Measurements from ENCODE around the gene ECHDC3. TPM values are rescaled to one million over a fixed set of nuclear protein-coding genes. Genes with fewer than 3 reads are reported as not detected.
"Not testable (repeated sequence)": the region's sequence is repeated elsewhere in the genome, so short reads cannot be mapped to it uniquely, and the experiment has no call there.

The ECHDC3 gene
- total RNA-seq, 2 donors from 2014 or later, result 4.2 to 4.3 TPM

- peaks cover 2% of the 10 kb centered on the region in 2 donors for H3K36me3 Mint-ChIP-seq (ENCODE audit: insufficient read depth in 2 of 2)
- H3K9me3 Mint-ChIP-seq, result peaks cover 0 to 1% of the 10 kb centered on the region in 2 donors
- no peak for ATAC-seq (replicated peaks in 1 of 2)
Observed at GRCh38 chr10:11707624-11708350, 34.4 kb upstream of the ECHDC3 start.

DNA sequence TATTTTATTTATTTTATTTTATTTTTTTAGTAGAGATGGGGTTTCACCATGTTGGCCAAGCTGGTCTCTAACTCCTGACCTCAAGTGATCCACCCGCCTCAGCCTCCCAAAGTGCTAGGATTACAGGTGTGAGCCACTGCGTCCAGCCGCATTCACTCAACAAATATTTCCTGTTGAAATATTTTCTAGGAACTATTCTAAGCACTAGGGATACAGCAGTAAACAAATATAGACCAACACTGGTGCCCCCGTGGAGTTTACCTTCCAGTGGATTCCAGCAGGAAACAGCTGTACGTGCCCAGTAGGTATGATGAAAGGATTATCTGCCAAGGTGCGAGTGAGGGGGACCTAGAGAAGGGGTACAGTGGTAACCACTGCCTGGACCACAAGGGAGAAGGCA lies 33.4 kb upstream of the ECHDC3 start:
- H3K27ac Mint-ChIP-seq; H3K9me3 Mint-ChIP-seq; H3K4me3 Mint-ChIP-seq; DNase-seq; H3K36me3 Mint-ChIP-seq (ENCODE audit: insufficient read depth in 2 of 2); ATAC-seq (replicated peaks in 1 of 2): not testable (repeated sequence)
- H3K27me3 Mint-ChIP-seq (ENCODE audit: low read depth), result peaks cover 78% of the 10 kb centered on the region
- peaks cover 34% of the 10 kb centered on the region for H3K4me1 Mint-ChIP-seq (ENCODE audit: low read depth)

More at GRCh38 chr10:11707624-11708350, 34.4 kb upstream of the ECHDC3 start:
- Mint-ChIP-seq H3K4me1 (ENCODE audit: low read depth) (peaks cover 30% of the 10 kb centered on the region), H3K27ac (no peak overlapping the region), H3K4me3 (no peak overlapping the region), H3K27me3 (ENCODE audit: low read depth) (peaks cover 72% of the 10 kb centered on the region)
- DNase-seq, result no peak

DNA sequence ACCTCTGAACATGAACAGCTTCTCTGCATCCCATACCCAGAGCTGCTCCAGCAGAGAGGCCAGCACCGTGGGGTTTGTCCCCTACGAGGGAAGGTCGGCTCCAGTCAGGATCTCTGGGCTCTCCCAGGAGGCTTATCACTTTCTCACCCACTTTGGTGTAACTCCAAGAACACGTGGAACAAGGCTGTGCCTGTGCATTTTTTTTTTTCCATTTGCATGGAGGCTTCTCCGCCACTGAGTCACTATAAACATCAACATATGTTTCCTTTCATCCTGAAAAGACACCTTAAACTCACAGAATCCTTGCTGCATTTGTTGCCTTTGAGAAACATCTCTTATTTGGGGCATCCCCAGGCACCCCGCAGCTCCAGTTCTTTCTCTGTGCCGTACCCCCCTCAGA lies 29.4 kb upstream of the ECHDC3 start:
- Mint-ChIP-seq H3K4me1 (ENCODE audit: low read depth) (peaks cover 43% of the 10 kb centered on the region), H3K27ac (no peak overlapping the region), H3K27me3 (ENCODE audit: low read depth) (peaks cover 79% of the 10 kb centered on the region)

GRCh38 chr10:11713186-11713743 lies 28.9 kb upstream of the ECHDC3 start:
- peaks cover 76% of the 10 kb centered on the region for H3K27me3 Mint-ChIP-seq (ENCODE audit: low read depth)
- H3K27ac Mint-ChIP-seq, result no peak overlapping the region

More for the DNA sequence above, 29.4 kb upstream of the ECHDC3 start:
- ATAC-seq (replicated peaks in 1 of 2), result no peak
- DNase-seq, result no peak
- Mint-ChIP-seq H3K9me3 (no peaks in the 10 kb centered on the region), H3K36me3 (ENCODE audit: insufficient read depth in 2 of 2) (no peaks in the 10 kb centered on the region), H3K4me3 (no peak overlapping the region)

DNA sequence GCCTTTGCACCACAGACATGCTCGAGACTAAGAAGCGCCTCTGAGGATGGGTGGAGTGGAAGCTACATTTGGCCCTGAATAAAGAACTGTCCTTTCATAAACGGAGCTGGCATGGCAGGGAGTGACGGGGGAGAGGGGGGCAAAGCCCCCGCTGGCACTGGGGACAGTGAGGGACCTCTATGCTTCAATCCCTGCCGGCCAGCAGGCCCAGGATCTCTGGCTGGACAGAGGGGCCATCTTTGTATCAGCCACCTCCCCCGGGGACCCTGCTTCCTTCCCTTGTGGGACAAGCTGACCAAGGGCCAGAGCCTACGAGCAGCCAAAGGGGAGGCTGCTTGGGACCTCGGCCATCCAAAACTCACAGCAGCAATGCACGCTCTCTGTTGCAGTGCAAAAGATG lies 28.2 kb upstream of the ECHDC3 start:
- Mint-ChIP-seq H3K4me3 (no peak overlapping the region), H3K4me1 (ENCODE audit: low read depth) (peaks cover 49% of the 10 kb centered on the region), H3K27ac (no peak overlapping the region), H3K9me3 (no peaks in the 10 kb centered on the region), H3K36me3 (ENCODE audit: insufficient read depth in 2 of 2) (no peaks in the 10 kb centered on the region), H3K27me3 (ENCODE audit: low read depth) (peaks cover 75% of the 10 kb centered on the region)
- ATAC-seq (replicated peaks in 1 of 2) (no peak), DNase-seq (no peak)

More at GRCh38 chr10:11713186-11713743, 28.9 kb upstream of the ECHDC3 start:
- peaks cover 48% of the 10 kb centered on the region for H3K4me1 Mint-ChIP-seq (ENCODE audit: low read depth)
- H3K36me3 Mint-ChIP-seq (ENCODE audit: insufficient read depth in 2 of 2), result no peaks in the 10 kb centered on the region
- H3K9me3 Mint-ChIP-seq, result no peaks in the 10 kb centered on the region
- no peak for DNase-seq
- ATAC-seq (replicated peaks in 1 of 2), result no peak
- no peak overlapping the region for H3K4me3 Mint-ChIP-seq

DNA sequence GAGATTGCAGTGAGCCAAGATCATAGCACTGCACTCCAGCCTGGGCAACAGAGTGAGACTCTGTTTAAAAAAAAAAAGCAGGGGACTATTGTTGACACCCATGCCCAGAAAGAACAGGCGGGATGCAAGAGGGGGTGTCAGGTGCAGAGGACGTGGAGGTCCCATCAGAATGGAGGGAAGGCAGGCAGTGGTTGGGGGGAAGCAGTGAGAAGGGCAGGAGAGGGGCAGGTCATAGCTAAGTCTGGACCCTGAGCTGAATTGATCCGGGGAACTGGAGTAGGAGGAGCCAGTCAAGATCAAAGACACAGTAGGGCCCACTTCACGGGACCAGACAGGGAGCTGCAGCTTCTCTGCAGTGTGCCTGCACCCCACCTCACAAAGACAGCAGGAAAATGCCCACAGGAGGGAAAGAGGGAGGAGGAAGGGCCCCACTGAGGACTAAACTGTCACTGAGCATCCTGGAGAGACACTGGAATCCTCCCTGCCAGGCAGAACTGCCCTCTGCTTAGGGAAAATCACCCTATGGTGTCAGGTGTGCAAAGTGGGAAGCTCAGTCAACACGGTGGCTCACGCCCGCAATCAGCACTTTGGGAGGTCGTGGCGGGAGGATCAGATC lies 27.3 kb upstream of the ECHDC3 start:
- peaks cover 48% of the 10 kb centered on the region for H3K4me1 Mint-ChIP-seq (ENCODE audit: low read depth)
- H3K27me3 Mint-ChIP-seq (ENCODE audit: low read depth), result peaks cover 71% of the 10 kb centered on the region
- H3K27ac Mint-ChIP-seq, result no peak overlapping the region
- no peak overlapping the region for H3K4me3 Mint-ChIP-seq
- no peaks in the 10 kb centered on the region for H3K9me3 Mint-ChIP-seq
- no peaks in the 10 kb centered on the region for H3K36me3 Mint-ChIP-seq (ENCODE audit: insufficient read depth in 2 of 2)
- DNase-seq (no peak), ATAC-seq (replicated peaks in 1 of 2) (no peak)

DNA sequence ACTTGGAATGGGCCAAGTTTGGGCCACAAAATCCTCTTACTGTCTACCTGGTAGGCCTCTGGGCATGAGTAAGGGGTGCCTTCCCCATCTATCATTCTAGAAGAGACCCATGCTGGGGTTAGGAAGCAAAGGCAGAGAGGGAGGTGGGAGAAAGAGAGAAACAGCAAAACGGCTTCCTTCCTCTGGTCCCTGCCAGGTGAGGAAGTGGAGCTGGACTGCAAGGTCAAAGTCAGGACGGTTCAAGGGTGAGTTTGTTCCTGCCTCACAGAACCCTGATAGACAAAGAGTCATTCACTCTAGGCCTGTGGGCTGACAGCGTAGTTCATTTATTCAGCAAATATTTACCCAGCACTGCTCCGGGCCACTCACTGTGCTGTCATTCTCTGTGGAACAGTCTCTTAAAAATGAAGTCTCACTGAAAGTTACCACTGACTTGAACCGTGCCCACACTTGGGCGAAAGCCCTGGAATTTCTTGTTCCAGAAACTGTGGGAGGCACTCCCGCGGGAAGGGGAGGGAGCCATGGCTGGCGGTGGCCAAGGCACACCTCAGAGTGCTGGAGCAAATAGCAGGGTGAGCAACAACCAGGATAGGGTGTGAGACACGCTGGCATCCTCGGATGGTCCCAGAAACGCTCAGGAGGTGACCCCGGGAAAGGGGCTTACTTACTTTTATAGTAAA lies 26.2 kb upstream of the ECHDC3 start:
- peaks cover 40% of the 10 kb centered on the region for H3K4me1 Mint-ChIP-seq (ENCODE audit: low read depth)
- no peaks in the 10 kb centered on the region for H3K9me3 Mint-ChIP-seq
- ATAC-seq (replicated peaks in 1 of 2) (no peak), DNase-seq (no peak)
- H3K27me3 Mint-ChIP-seq (ENCODE audit: low read depth), result peaks cover 79% of the 10 kb centered on the region
- H3K36me3 Mint-ChIP-seq (ENCODE audit: insufficient read depth in 2 of 2), result no peaks in the 10 kb centered on the region
- no peak overlapping the region for H3K27ac Mint-ChIP-seq
- H3K4me3 Mint-ChIP-seq, result no peak overlapping the region

GRCh38 chr10:11716686-11717085 lies 25.5 kb upstream of the ECHDC3 start:
- DNase-seq, result no peak
- Mint-ChIP-seq H3K27me3 (ENCODE audit: low read depth) (peaks cover 83% of the 10 kb centered on the region), H3K27ac (no peak overlapping the region), H3K4me3 (no peak overlapping the region), H3K4me1 (ENCODE audit: low read depth) (peaks cover 35% of the 10 kb centered on the region), H3K9me3 (no peaks in the 10 kb centered on the region), H3K36me3 (ENCODE audit: insufficient read depth in 2 of 2) (no peaks in the 10 kb centered on the region)
- ATAC-seq (replicated peaks in 1 of 2), result no peak

GRCh38 chr10:11719496-11720259 lies 22.5 kb upstream of the ECHDC3 start:
- H3K4me3 Mint-ChIP-seq, result no peak overlapping the region
- H3K27me3 Mint-ChIP-seq (ENCODE audit: low read depth), result peaks cover 61% of the 10 kb centered on the region
- H3K9me3 Mint-ChIP-seq, result no peaks in the 10 kb centered on the region
- H3K36me3 Mint-ChIP-seq (ENCODE audit: insufficient read depth in 2 of 2), result no peaks in the 10 kb centered on the region
- ATAC-seq (replicated peaks in 1 of 2), result no peak
- H3K27ac Mint-ChIP-seq, result no peak overlapping the region
- H3K4me1 Mint-ChIP-seq (ENCODE audit: low read depth), result peaks cover 19% of the 10 kb centered on the region
- no peak for DNase-seq

- no peaks in the 10 kb centered on the region for H3K9me3 Mint-ChIP-seq
- DNase-seq, result no peak
- no peak overlapping the region for H3K27ac Mint-ChIP-seq
- no peak for ATAC-seq (replicated peaks in 1 of 2)
- H3K4me3 Mint-ChIP-seq, result no peak overlapping the region
- H3K4me1 Mint-ChIP-seq (ENCODE audit: low read depth), result peaks cover 21% of the 10 kb centered on the region
- peaks cover 59% of the 10 kb centered on the region for H3K27me3 Mint-ChIP-seq (ENCODE audit: low read depth)
- H3K36me3 Mint-ChIP-seq (ENCODE audit: insufficient read depth in 2 of 2), result no peaks in the 10 kb centered on the region
Observed at GRCh38 chr10:11720260-11720741, 21.9 kb upstream of the ECHDC3 start.

DNA sequence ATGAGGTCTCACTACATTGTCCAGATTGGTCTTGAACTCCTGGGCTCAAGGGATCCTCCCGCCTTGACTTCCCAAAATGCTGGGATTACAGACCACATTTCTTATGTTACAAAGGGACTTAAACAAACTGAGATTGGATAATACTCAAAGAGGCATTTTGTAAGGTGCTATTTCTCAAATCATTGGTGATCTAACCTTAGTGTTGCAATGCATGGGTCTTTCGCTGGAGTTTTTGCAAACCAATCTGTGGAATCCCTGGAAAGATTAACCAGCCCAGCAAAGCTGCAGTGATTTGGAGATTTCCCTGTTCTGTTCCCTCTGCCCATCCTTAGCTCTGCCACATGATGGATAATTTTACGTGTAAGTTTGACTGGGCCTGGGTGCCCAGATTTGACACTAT lies 20.4 kb upstream of the ECHDC3 start:
- Mint-ChIP-seq H3K27me3 (ENCODE audit: low read depth) (peaks cover 59% of the 10 kb centered on the region), H3K4me1 (ENCODE audit: low read depth) (peaks cover 22% of the 10 kb centered on the region), H3K36me3 (ENCODE audit: insufficient read depth in 2 of 2) (no peaks in the 10 kb centered on the region), H3K4me3 (no peak overlapping the region), H3K9me3 (no peaks in the 10 kb centered on the region), H3K27ac (no peak overlapping the region)
- ATAC-seq (replicated peaks in 1 of 2) (no peak), DNase-seq (no peak)

DNA sequence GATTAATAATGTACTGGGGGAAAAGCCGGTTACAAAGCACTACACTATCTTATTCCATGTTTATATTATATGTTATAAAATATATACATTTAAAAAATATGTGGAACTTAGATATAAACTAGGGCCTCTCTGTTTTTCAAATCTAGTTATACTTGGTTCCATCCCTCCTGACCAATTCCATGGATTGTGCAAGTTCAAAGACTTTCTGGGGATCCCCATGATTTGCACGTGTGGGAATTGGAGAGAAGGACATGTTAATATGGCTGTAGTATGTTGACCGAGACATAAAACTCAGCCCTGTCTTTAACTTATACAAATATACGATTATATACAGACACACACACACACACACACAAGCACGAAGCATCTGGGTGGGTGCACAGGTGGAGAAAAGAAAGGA lies 18.8 kb upstream of the ECHDC3 start:
- Mint-ChIP-seq H3K9me3 (peaks cover 0 to under 1% of the 10 kb centered on the region in 2 donors), H3K27me3 (ENCODE audit: low read depth) (peaks cover 57% of the 10 kb centered on the region), H3K4me3 (no peak overlapping the region), H3K27ac (no peak overlapping the region), H3K36me3 (ENCODE audit: insufficient read depth in 2 of 2) (peaks cover 0 to 3% of the 10 kb centered on the region in 2 donors), H3K4me1 (ENCODE audit: low read depth) (peaks cover 11% of the 10 kb centered on the region)
- DNase-seq (no peak), ATAC-seq (replicated peaks in 1 of 2) (no peak)

All from activated T-cell treated with anti-CD3 and anti-CD28 coated beads, Interleukin-2, amount 50 U/mL, for 72 hours (primary cell).